ENCODE measurements around the gene DNAL4.

- TF ChIP-seq EP300 (IDR thresholded peaks at IDR 0.05) (no peak), CTCF (IDR thresholded peaks at IDR 0.05) (no peak), POLR2AphosphoS5 (IDR thresholded peaks at IDR 0.05) (no peak), POLR2A (IDR thresholded peaks at IDR 0.05) (no peak)
These were observed 42.9 kb downstream of the DNAL4 start for GRCh38 chr22:38751066-38751421.

Measured in sigmoid colon (tissue), 4 donors.